ENCODE measurements around the gene LCE7A.

Gene LCE7A

GRCh38 chr1:152869808-152870419 is 10.1 kb downstream of the LCE7A start:
- DNase-seq (ENCODE audit: insufficient read length, low spot score) (peak; percentile 57), FAIRE-seq (peak; percentile 33)
- TF ChIP-seq POLR2A (IDR thresholded peaks at IDR 0.05; ENCODE audit: low read depth, low read length): no peak

- DNase-seq (ENCODE audit: insufficient read length, low spot score): peak; percentile 14
- TF ChIP-seq POLR2A (IDR thresholded peaks at IDR 0.05; ENCODE audit: low read depth, low read length): no peak
- FAIRE-seq: no peak
Measured at GRCh38 chr1:152870831-152871730, 11.3 kb downstream of the LCE7A start.

- TF ChIP-seq POLR2A (IDR thresholded peaks at IDR 0.05; ENCODE audit: low read depth, low read length): no peak
- no peak for DNase-seq (ENCODE audit: insufficient read length, low spot score)
- FAIRE-seq: no peak
Measured at GRCh38 chr1:152871731-152872126, 11.9 kb downstream of the LCE7A start.

DNA sequence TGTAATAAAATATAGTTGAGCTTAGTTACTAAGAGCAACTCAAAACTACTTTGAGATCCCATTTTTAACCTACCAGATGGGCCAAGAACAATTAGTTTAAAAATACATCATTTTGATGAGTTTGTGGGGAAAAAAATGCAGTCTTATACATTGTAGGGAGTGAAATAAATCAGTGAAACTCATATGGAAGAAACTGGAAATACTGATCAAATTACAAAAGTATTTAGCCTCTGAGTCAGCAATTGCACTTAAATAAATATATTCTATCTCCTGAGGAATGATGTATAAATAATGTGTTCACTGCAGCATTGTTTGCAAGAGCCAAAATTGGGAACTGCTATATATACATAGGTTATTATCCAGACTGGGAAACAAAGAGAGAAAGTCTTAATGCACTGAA is 13.7 kb downstream of the LCE7A start:
- no peak for DNase-seq (ENCODE audit: insufficient read length, low spot score)
- no peak for TF ChIP-seq POLR2A (IDR thresholded peaks at IDR 0.05; ENCODE audit: low read depth, low read length)

GRCh38 chr1:152876827-152877226 is 17.0 kb downstream of the LCE7A start:
- DNase-seq (ENCODE audit: insufficient read length, low spot score) (no peak), FAIRE-seq (no peak)
- TF ChIP-seq POLR2A (IDR thresholded peaks at IDR 0.05; ENCODE audit: low read depth, low read length): no peak

More for the DNA sequence above, 13.7 kb downstream of the LCE7A start:
- FAIRE-seq: no peak

DNA sequence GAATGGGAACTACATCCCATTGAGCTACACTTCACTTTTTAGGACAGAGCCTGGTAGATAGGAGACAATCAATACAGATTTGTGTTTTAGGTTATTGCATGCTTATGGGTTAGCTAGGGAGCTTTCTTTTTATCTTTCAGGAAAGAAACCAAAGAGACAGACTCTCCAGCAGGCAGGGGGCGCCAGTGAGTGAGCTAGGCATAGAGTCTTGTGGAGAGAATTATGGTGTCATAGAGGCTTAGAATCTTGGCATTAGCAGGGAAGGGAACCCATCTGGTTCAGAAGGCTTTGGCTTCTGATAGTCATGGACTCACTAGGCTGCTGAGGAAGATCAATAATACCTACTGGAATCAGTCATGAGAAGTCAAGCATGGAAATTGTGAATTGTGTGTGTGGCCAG is 18.2 kb downstream of the LCE7A start, which contains the start of gene SMCP:
TSS of gene SMCP (plus strand) at position 281 of the 400 bp plus-strand sequence. CDS start 6,101 bp downstream, outside the sequence.
- DNase-seq (ENCODE audit: insufficient read length, low spot score) (no peak), FAIRE-seq (no peak)
- no peak for TF ChIP-seq POLR2A (IDR thresholded peaks at IDR 0.05; ENCODE audit: low read depth, low read length)

- FAIRE-seq: no peak
- no peak for DNase-seq (ENCODE audit: insufficient read length, low spot score)
- TF ChIP-seq POLR2A (IDR thresholded peaks at IDR 0.05; ENCODE audit: low read depth, low read length): no peak
Measured at GRCh38 chr1:152879559-152880198, 19.9 kb downstream of the LCE7A start.

DNA sequence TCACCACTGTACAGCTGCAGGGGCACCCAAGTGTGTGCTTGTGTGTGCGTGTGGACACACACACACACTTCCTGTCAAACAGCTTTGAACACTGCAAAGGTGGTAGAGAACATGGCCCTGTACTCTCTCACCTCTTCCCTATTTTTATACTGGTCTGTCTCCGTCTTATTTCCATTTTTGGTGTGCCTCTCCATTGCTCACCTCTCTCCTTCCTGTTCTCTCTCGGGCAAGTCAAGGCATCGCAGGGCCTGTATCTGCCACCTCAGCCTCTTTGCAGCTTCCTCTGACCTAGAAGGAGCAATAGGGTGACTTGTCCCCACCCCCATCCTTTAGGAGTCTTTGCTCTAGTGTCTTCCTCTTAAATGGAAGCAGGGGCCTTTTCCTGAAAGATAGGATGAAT is 20.5 kb downstream of the LCE7A start:
- no peak for TF ChIP-seq POLR2A (IDR thresholded peaks at IDR 0.05; ENCODE audit: low read depth, low read length)
- DNase-seq (ENCODE audit: insufficient read length, low spot score) (no peak), FAIRE-seq (no peak)

GRCh38 chr1:152880907-152881306 is 21.1 kb downstream of the LCE7A start:
- no peak for TF ChIP-seq POLR2A (IDR thresholded peaks at IDR 0.05; ENCODE audit: low read depth, low read length)
- DNase-seq (ENCODE audit: insufficient read length, low spot score) (no peak), FAIRE-seq (no peak)

GRCh38 chr1:152884085-152884484 is 24.3 kb downstream of the LCE7A start:
- FAIRE-seq (no peak), DNase-seq (ENCODE audit: insufficient read length, low spot score) (no peak)
- no peak for TF ChIP-seq POLR2A (IDR thresholded peaks at IDR 0.05; ENCODE audit: low read depth, low read length)

DNA sequence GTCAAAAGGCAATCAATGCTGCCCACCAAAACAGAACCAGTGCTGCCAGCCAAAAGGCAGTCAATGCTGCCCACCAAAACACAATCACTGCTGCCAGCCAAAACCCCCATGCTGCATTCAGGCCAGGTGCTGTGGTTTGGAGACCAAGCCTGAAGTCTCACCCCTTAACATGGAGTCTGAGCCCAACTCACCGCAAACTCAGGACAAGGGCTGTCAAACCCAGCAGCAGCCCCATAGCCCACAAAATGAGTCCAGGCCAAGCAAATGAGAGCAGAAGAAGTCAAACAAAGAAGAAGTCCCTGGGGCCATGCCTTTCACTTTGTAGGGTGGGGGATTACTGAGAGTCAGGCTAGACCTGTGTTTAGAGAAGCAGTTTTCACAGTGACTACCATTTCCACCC is 24.7 kb downstream of the LCE7A start:
- FAIRE-seq (no peak), DNase-seq (ENCODE audit: insufficient read length, low spot score) (no peak)
- TF ChIP-seq POLR2A (IDR thresholded peaks at IDR 0.05; ENCODE audit: low read depth, low read length): no peak

DNA sequence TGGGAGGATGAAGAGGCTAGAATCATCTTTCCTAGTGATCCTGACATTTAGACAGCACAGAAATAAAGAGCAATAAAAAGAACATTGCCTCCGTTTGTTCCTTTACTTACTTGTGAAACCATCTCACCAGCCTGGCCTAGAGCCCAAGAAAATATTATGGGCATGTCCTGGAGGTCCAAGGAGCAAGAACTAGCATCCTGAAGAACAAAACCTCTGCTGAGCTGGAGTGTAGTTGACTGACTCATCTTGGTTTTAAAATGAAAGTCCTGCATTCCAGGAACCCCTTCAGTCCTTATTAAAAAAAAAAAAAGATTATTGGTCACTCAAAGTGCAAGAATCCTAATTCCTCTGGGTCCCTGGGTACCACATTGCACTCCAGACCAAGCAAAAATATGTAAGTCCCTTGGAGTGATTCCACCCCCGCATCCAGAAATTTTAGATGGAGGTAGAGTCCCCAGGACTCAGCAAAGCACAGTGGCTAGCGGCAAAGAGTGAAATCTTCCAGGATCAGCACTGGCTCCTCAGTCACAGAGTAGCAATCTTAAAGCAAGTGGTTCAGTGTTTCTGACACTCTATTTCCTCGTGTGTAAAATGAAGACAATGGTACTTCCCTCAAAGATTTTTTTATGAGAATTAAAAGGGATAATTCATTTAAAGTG is 25.3 kb downstream of the LCE7A start:
- DNase-seq (ENCODE audit: insufficient read length, low spot score) (no peak), FAIRE-seq (no peak)
- no peak for TF ChIP-seq POLR2A (IDR thresholded peaks at IDR 0.05; ENCODE audit: low read depth, low read length)

GRCh38 chr1:152886085-152886484 is 26.3 kb downstream of the LCE7A start:
- FAIRE-seq: no peak

More at GRCh38 chr1:152886085-152886484, 26.3 kb downstream of the LCE7A start:
- no peak for DNase-seq (ENCODE audit: insufficient read length, low spot score)
- TF ChIP-seq POLR2A (IDR thresholded peaks at IDR 0.05; ENCODE audit: low read depth, low read length): no peak

Measured in H54 (cell line).